CD14-positive monocyte (primary cell): Measurements from ENCODE around the gene AKTIP. TPM values are rescaled to one million over a fixed set of nuclear protein-coding genes. Genes with fewer than 3 reads are reported as not detected.

Source experiments
- DNase-seq, 3 donors: peaks; one replicate each; pipeline ENCODE4 v3.0.0-alpha.2; 2011 to 2022
- H2AFZ ChIP-seq: 2 replicates; pipeline ENCODE4 v1.6.0; 2012; ENCODE audit warnings: mild to moderate bottlenecking, low read depth, low read length, inconsistent platforms; ENCODE audit not compliant: insufficient read depth, poor library complexity, severe bottlenecking
- H3K27ac ChIP-seq, 2 donors: 1 replicate in 1 of 2; 2 replicates in 1 of 2; pipeline ENCODE4 v1.5.1; 2012 to 2013; ENCODE audit warnings: low read length in 2 of 2, control low read depth in 1 of 2, inconsistent platforms in 1 of 2, low read depth in 1 of 2, mild to moderate bottlenecking in 1 of 2
- H3K27me3 ChIP-seq, 2 donors: one replicate each; pipeline versions ENCODE4 v1.6.0 to v1.6.1; 2011 to 2013; ENCODE audit warnings: low read length in 2 of 2; ENCODE audit not compliant: control insufficient read depth in 2 of 2, insufficient read depth in 2 of 2
- H3K36me3 ChIP-seq, 2 donors: replicated peaks in 1 of 2; 1 replicate in 1 of 2; 2 replicates in 1 of 2; pipeline versions ENCODE4 v1.5.1 to v1.6.1; 2012 to 2013; ENCODE audit warnings: low read length in 2 of 2, control low read depth in 1 of 2, inconsistent platforms in 1 of 2, mild to moderate bottlenecking in 1 of 2; ENCODE audit not compliant: insufficient read depth in 2 of 2, control insufficient read depth in 1 of 2
- H3K4me1 ChIP-seq, 2 donors: 1 replicate in 1 of 2; 2 replicates in 1 of 2; pipeline versions ENCODE4 v1.5.1 to v1.6.1; 2012 to 2013; ENCODE audit warnings: low read length in 2 of 2, control low read depth in 1 of 2, inconsistent platforms in 1 of 2, mild to moderate bottlenecking in 1 of 2, moderate library complexity in 1 of 2; ENCODE audit not compliant: insufficient read depth in 2 of 2, control insufficient read depth in 1 of 2
- H3K4me2 ChIP-seq: replicated peaks from 2 replicates; pipeline ENCODE3; 2012; ENCODE audit warnings: low read length, moderate library complexity, mild to moderate bottlenecking; ENCODE audit not compliant: poor library complexity, severe bottlenecking; ENCODE audit errors: extremely low read depth
- H3K4me3 ChIP-seq, 3 experiments: fragments of 200-600 bp in 1 of 3; sonication (generic) in 1 of 3; replicated peaks in 1 of 3; 1 replicate in 2 of 3; 2 replicates in 1 of 3; pipeline ENCODE4 v1.5.1; 2011 to 2013; ENCODE audit warnings: low read length in 3 of 3, mild to moderate bottlenecking in 3 of 3, control low read depth in 2 of 3, low read depth in 2 of 3, inconsistent platforms in 1 of 3, moderate library complexity in 1 of 3
- H3K79me2 ChIP-seq: 2 replicates; pipeline ENCODE4 v1.6.0; 2012; ENCODE audit warnings: mild to moderate bottlenecking, control low read depth, inconsistent platforms, low read length, moderate library complexity; ENCODE audit not compliant: insufficient read depth
- H3K9ac ChIP-seq: 2 replicates; pipeline ENCODE4 v1.6.0; 2017; ENCODE audit warnings: low read length, mild to moderate bottlenecking; ENCODE audit not compliant: insufficient read depth, poor library complexity, severe bottlenecking
- H3K9me3 ChIP-seq, 2 donors: replicated peaks in 1 of 2; 1 replicate in 1 of 2; 2 replicates in 1 of 2; pipeline versions ENCODE4 v1.5.1 to v1.6.1; 2012 to 2013; ENCODE audit warnings: low read length in 2 of 2, control low read depth in 1 of 2; ENCODE audit not compliant: control insufficient read depth in 1 of 2, insufficient read depth in 1 of 2
- H4K20me1 ChIP-seq: 2 replicates; pipeline ENCODE4 v1.6.0; 2012; ENCODE audit warnings: mild to moderate bottlenecking, low read length, control low read depth, moderate library complexity; ENCODE audit not compliant: insufficient read depth
- H3K27ac Mint-ChIP-seq, 7 donors: one replicate each; pipeline ENCODE4 v1.8.0; 2020; ENCODE audit warnings: mild to moderate bottlenecking in 7 of 7, mixed read lengths in 7 of 7, moderate library complexity in 6 of 7, inconsistent platforms in 2 of 7
- H3K27me3 Mint-ChIP-seq, 3 donors: one replicate each; pipeline ENCODE4 v1.8.0; 2021 to 2022; ENCODE audit warnings: low read depth in 3 of 3, mild to moderate bottlenecking in 3 of 3, mixed read lengths in 3 of 3, moderate library complexity in 3 of 3, inconsistent platforms in 1 of 3
- H3K36me3 Mint-ChIP-seq, 2 donors: one replicate each; pipeline ENCODE4 v1.8.0; 2020; ENCODE audit warnings: mixed read lengths in 2 of 2, inconsistent platforms in 1 of 2, mild to moderate bottlenecking in 1 of 2
- H3K4me1 Mint-ChIP-seq: one replicate; pipeline ENCODE4 v1.8.0; 2020; ENCODE audit warnings: mild to moderate bottlenecking, mixed read lengths
- H3K4me3 Mint-ChIP-seq, 2 donors: one replicate each; pipeline ENCODE4 v1.8.0; 2020; ENCODE audit warnings: mild to moderate bottlenecking in 2 of 2, mixed read lengths in 2 of 2, moderate library complexity in 1 of 2
- H3K9me3 Mint-ChIP-seq, 7 donors: one replicate each; pipeline ENCODE4 v1.8.0; 2020 to 2022; ENCODE audit warnings: mixed read lengths in 7 of 7, mild to moderate bottlenecking in 6 of 7, moderate library complexity in 6 of 7, inconsistent platforms in 2 of 7
- CTCF ChIP-seq: fragments of 200-600 bp; IDR thresholded peaks from one replicate; pipeline ENCODE4 v1.8.0; 2022; ENCODE audit warnings: antibody characterized with exemption, mild to moderate bottlenecking
- WGBS: methylation state at CpG from one replicate; pipeline ENCODE4 v1.1.5; 2013; ENCODE audit warnings: missing lambda C conversion rate; ENCODE audit not compliant: insufficient coverage; 5-methylcytosine and 5-hydroxymethylcytosine counted together
- intact Hi-C, 2 donors: fragments of 100-400 bp; cut with micrococcal nuclease; formaldehyde crosslinking; loops; one replicate each; pipeline versions ENCODE4 v1.15.0 to v1.15.1; 2023
- polyA plus RNA-seq, 3 donors: library from polyadenylated mRNA; depleted of rRNA in 1 of 3; unstranded in 2 of 3; stranded (reverse) in 1 of 3; fragments of 300-500 nt in 2 of 3; fragments of >200 nt in 1 of 3; fragmentation: Illumina TruSeq in 2 of 3; gene quantifications; 1 replicate in 2 of 3; 2 replicates in 1 of 3; pipeline ENCODE4 v1.2.3, GENCODE V29; 2012 to 2021

Gene AKTIP
- polyA plus RNA-seq, 3 donors = 5.8 to 9.9 (median 8.7) TPM

GRCh38 chr16:53518550-53519416 is 15.8 kb upstream of the AKTIP start:
- peak overlapping the region; percentile 73 for H3K4me2 ChIP-seq
- H3K27me3 ChIP-seq = peaks cover 2 to 11% of the 10 kb centered on the region in 2 donors
- WGBS = 25% methylated on average over 11 of the region's 19 CpGs
- peak overlapping the region; percentile 67 for H2AFZ ChIP-seq
- Mint-ChIP-seq H3K9me3 (peaks cover 0 to 13% (median 9%) of the 10 kb centered on the region in 7 donors), H3K27me3 (peaks cover 20 to 53% (median 46%) of the 10 kb centered on the region in 3 donors), H3K4me1 (peaks cover 26% of the 10 kb centered on the region), H3K27ac (peak overlapping the region in 6 of 7 donors; percentile 12 to 72 (median 52)), H3K36me3 (no peaks in the 10 kb centered on the region), H3K4me3 (peak overlapping the region; percentile 51 to 87)
- H3K79me2 ChIP-seq = no peaks in the 10 kb centered on the region
- no peaks in the 10 kb centered on the region for H3K9me3 ChIP-seq
- TF ChIP-seq CTCF = no peak
- peak overlapping the region in 1 of 2 donors; percentile 39 for H3K27ac ChIP-seq
- intact Hi-C loops = no loop called here
- H4K20me1 ChIP-seq = no peaks in the 10 kb centered on the region
- H3K4me1 ChIP-seq = peaks cover 20 to 21% of the 10 kb centered on the region in 2 donors
- H3K36me3 ChIP-seq = no peaks in the 10 kb centered on the region
- peak in 2 of 3 donors; percentile 20 to 58 for DNase-seq
- H3K9ac ChIP-seq = peak overlapping the region; percentile 38
- peak overlapping the region in 2 of 3 experiments; percentile 10 to 59 for H3K4me3 ChIP-seq

DNA sequence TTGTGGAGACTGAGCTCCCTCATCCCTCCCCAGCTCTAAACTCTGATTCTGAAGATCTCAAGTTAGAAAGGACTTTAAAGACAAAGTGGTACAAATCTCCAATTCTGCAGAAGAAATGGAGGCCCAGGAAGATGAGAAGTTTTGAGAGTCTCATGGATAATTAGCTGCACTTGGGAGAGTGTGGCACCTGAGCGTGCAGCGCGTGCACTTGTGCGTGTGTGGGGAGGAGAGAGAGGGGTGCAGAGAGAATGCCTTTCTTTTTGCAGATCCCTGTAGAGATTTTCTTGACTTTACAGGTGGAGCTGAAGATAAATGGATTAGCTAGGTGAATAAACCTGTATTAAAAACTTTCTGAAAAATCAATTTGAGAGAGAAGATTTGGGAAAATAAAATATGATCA is 14.8 kb upstream of the AKTIP start:
- peaks cover 2 to 11% of the 10 kb centered on the region in 2 donors for H3K27me3 ChIP-seq
- no peaks in the 10 kb centered on the region for H3K9me3 ChIP-seq
- TF ChIP-seq CTCF = no peak
- H3K36me3 ChIP-seq = no peaks in the 10 kb centered on the region
- H3K4me1 ChIP-seq = peaks cover 20 to 21% of the 10 kb centered on the region in 2 donors
- Mint-ChIP-seq H3K9me3 (peaks cover 0 to 18% (median 13%) of the 10 kb centered on the region in 7 donors), H3K36me3 (no peaks in the 10 kb centered on the region), H3K27me3 (peaks cover 22 to 51% (median 40%) of the 10 kb centered on the region in 3 donors), H3K4me3 (peak overlapping the region in 1 of 2 donors; percentile 74), H3K27ac (peak overlapping the region in 2 of 7 donors; percentile 26 to 32), H3K4me1 (peaks cover 26% of the 10 kb centered on the region)
- no peak overlapping the region for H2AFZ ChIP-seq
- H3K79me2 ChIP-seq = no peaks in the 10 kb centered on the region
- H3K9ac ChIP-seq = peak overlapping the region; percentile 38
- WGBS = 71% methylated on average over 4 of the region's 4 CpGs
- DNase-seq = no peak
- no peaks in the 10 kb centered on the region for H4K20me1 ChIP-seq
- peak overlapping the region; percentile 73 for H3K4me2 ChIP-seq
- H3K4me3 ChIP-seq = no peak overlapping the region
- no peak overlapping the region for H3K27ac ChIP-seq
- intact Hi-C loops = no loop called here
